Left kidney (tissue), 2 donors: Measurements from ENCODE around the gene MYH10. TPM values are rescaled to one million over a fixed set of nuclear protein-coding genes. Genes with fewer than 3 reads are reported as not detected.

Experiments
- DNase-seq: peaks from one replicate; pipeline ENCODE4 v3.0.0-alpha.2; 2013
- polyA plus RNA-seq: library from polyadenylated mRNA; unstranded; fragments of 120-200 nt; gene quantifications from one replicate; pipeline ENCODE4 v1.2.1, GENCODE V29; 2013; ENCODE audit not compliant: insufficient read length

Gene MYH10
- polyA plus RNA-seq, 1 donor = 282 TPM

- no peak for DNase-seq
Observed at GRCh38 chr17:8499171-8499570, 131.4 kb downstream of the MYH10 start.

- no peak for DNase-seq
Observed at GRCh38 chr17:8496081-8496480, 134.4 kb downstream of the MYH10 start.

- no peak for DNase-seq
Observed at GRCh38 chr17:8494506-8495111, 135.9 kb downstream of the MYH10 start.

GRCh38 chr17:8494021-8494420 lies 136.5 kb downstream of the MYH10 start:
- no peak for DNase-seq

DNA sequence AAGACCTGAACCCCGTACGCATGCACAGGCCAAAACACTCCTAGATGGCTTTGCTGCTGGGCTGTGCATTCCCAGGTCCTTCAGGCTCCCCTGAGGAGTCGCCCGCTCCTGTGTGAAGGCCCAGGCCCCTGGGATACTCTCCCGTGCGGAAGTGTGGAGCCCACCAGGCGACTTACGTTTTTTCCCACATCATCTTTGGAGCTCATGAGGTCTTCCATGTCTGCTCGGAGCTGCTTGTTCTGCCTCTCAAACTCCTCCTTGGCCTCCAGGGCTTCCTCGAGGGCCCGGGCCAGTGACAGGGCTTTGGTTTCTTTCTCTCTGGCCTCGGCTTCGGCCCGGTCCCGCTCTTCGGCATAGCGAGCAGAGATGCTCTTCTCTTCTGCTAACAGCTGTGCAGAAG lies 138.4 kb downstream of the MYH10 start:
- no peak for DNase-seq

- no peak for DNase-seq
Observed at GRCh38 chr17:8490256-8491023, 140.1 kb downstream of the MYH10 start.

GRCh38 chr17:8489841-8490240 lies 140.7 kb downstream of the MYH10 start:
- DNase-seq = no peak

DNA sequence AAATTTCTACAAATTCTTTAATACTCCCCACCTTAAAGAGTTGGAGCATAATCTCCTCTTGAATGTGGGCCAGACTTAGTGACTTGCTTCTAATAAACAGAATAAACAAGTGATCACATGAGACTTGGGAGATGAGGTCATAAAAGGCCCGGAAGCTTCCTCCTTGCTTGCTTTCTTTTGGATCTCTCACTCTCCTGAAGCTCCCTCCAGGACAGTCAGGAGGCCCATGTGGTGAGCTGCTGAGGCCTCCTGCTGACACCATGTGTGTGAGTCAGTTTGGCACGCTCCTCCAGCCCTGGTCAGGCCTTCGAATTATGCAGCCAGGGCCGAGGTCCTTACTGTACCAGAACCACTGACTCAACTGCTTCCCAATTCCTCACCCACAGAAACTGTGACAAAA lies 141.6 kb downstream of the MYH10 start:
- no peak for DNase-seq

GRCh38 chr17:8488491-8488890 lies 142.0 kb downstream of the MYH10 start:
- no peak for DNase-seq

- no peak for DNase-seq
Observed at GRCh38 chr17:8487743-8488142, 142.8 kb downstream of the MYH10 start.

GRCh38 chr17:8487130-8487645 lies 143.3 kb downstream of the MYH10 start:
- DNase-seq = no peak

- DNase-seq = no peak
Observed at GRCh38 chr17:8485491-8485890, 145.0 kb downstream of the MYH10 start.

- no peak for DNase-seq
Observed at GRCh38 chr17:8484465-8484864, 146.1 kb downstream of the MYH10 start.

GRCh38 chr17:8482546-8482945 lies 148.0 kb downstream of the MYH10 start:
- no peak for DNase-seq

DNA sequence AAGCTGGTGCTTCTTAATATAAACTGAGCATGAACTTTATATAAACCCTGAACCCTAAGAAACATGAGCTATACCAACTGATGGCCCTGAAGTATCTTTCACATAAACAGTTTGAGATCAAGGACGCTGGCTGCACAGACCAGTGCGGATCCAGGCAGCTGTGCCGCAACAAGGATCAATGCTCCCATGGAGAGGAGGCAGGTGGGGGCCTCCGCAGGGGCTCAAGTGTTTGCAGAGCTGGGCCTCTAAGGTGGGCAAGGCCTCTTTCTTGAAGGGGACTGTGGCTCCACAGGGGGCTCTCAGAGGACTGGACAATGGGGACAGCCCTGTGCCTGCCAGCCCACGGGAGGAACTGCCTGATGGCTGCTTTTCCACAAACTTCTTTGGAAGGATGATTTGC lies 148.8 kb downstream of the MYH10 start:
- DNase-seq = no peak

GRCh38 chr17:8481089-8481488 lies 149.4 kb downstream of the MYH10 start:
- no peak for DNase-seq

DNA sequence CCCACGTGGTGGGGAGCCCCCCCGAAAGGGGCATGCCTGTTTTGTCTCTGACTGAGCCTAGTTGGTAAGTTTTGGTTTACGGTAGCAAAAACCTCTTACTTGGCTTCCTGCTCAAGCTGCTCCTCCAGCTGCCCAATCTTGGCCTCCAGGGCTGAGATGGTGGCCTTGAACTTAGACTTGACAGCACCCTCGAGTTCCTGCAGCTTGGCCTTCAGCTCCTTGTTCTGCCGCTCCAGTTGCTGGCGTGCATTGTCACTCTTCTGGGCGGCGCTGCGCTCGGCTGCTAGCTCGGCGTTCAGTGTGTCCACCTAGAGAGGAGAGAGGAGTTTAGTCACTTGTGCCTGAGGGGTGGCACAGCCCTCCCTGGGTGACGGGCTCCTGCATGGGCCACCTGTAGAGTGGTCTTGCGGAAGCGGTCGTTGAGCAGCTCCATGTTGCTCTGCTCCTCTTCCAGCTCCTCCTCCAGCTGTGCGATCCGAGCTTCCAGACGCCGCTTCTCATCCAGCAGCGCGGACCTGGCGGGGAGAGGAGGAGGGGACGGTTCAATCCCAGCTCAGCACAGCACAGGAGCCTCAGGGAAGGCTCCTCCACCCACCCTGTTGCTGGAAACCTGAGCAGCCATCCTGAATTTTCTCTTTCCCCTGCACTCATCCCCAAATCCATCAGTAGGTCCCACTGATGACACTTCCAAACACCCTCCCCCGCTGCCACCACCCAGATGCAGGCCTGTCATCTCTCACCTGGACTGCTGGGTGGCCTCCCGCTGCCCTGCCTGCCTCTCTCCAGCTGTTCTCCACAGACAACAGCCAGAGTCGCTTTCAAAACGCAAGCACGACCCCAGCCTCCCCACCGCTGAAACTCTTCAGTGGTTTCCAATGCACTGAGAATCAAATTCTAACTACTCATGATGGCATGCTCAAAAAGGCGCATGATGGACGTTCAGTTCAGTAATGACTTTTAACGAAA lies 150.2 kb downstream of the MYH10 start:
- DNase-seq = no peak

- DNase-seq = no peak
Observed at GRCh38 chr17:8479431-8479947, 151.0 kb downstream of the MYH10 start.

DNA sequence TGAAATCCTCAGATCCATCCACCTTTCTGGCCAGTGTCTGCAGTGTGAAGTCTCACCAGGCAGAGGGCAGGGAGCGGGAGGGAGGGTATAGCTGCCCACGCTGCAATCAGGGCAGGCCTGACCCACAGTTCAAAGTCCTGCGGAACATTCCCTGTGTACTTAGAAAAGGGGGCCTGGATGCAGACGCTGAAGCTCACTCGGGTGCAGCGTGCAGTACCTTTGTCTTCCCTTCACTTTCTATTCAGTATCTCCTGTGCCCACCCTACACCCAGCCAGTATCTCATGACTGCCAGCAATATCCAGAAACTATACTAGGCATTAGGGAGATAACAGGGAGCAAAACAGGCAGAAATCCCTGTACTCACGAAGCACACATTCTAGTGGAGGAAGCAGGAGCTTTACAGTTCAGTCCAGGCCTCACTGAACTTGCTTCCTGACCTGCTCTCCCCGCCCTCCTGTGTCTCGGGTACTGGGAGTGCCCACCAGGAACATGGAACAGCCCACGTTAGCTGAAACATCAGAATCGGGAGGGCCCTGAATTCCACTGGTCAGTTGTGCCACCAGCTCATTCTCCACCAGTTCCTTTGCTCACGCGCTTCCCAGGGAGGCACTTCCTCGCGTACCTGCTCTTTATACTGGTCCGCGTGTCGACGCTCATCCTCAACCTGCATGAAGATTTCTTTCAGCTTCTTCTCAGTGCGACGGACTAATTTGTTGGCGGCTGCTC lies 152.6 kb downstream of the MYH10 start:
- DNase-seq = no peak

DNA sequence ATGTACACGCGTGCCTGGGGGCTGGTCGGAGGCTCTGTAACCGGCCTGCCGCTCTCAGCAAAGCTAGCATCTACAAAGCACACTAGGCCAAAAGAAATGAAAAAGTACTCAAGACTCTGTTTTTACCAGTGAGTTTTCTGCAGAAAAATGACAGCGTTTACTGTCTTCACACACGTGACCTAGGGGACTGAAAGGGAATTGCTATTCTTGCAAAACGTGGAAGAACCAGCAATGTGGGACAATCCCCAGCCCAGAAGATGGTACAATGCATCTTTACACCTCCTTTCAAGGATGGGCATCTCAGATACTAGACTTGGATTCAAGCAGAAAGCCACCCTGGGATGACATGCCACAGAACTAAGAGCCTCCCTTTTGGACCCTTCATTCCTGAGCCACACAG lies 153.4 kb downstream of the MYH10 start:
- DNase-seq = no peak

- no peak for DNase-seq
Observed at GRCh38 chr17:8476741-8477140, 153.8 kb downstream of the MYH10 start.

DNA sequence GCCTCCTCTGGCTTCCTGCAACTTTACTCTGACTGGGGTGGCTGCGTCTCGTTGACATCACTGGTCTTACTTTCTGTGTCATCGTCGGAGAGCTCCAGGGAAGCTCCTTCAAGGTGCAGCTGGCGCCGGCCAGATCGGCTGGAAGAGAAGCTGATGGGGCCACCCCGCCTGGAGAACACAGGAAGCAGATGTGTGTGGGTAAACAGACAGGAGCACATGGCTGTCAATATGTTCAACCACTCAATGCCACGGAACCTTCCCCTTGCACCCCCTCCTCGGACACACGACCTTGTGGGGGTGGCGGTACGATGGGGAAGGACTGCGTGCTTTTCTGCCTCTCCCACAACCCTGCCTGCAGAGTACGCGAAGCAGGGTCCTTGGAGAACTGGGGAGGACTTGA lies 154.7 kb downstream of the MYH10 start:
- DNase-seq = no peak
